Mesendoderm (in vitro differentiated cells): ENCODE data around the gene DIP2A.

ENCODE experiments used
- DNase-seq: peaks from one replicate; pipeline ENCODE4 v3.0.0; 2013
- H2AK5ac ChIP-seq: 2 replicates; pipeline ENCODE4 v1.6.1; 2013; ENCODE audit warnings: low read length, inconsistent platforms
- H2BK120ac ChIP-seq: 2 replicates; pipeline ENCODE4 v1.6.1; 2013; ENCODE audit warnings: low read depth, mild to moderate bottlenecking, low read length, moderate library complexity, mixed read lengths
- H2BK15ac ChIP-seq: replicated peaks from 2 replicates; pipeline ENCODE4 v1.6.1; 2013; ENCODE audit warnings: low read depth, mild to moderate bottlenecking, moderate library complexity
- H2BK5ac ChIP-seq: 2 replicates; pipeline ENCODE4 v1.6.1; 2013; ENCODE audit warnings: low read length, inconsistent platforms
- H3K18ac ChIP-seq: 2 replicates; pipeline ENCODE4 v1.6.1; 2013; ENCODE audit warnings: mild to moderate bottlenecking, low read length, mixed read lengths
- H3K23ac ChIP-seq: one replicate; pipeline ENCODE4 v1.6.1; 2013; ENCODE audit warnings: low read length
- H3K27ac ChIP-seq: 2 replicates; pipeline ENCODE4 v1.5.1; 2013; ENCODE audit warnings: low read depth, mild to moderate bottlenecking, inconsistent platforms, low read length, moderate library complexity
- H3K27me3 ChIP-seq: 2 replicates; pipeline ENCODE4 v1.6.1; 2013; ENCODE audit warnings: low read length, control low read depth, mild to moderate bottlenecking, inconsistent platforms; ENCODE audit not compliant: insufficient read depth, poor library complexity
- H3K36me3 ChIP-seq: 2 replicates; pipeline ENCODE4 v1.6.1; 2013; ENCODE audit warnings: low read length, inconsistent platforms; ENCODE audit not compliant: control insufficient read depth, insufficient read depth
- H3K4ac ChIP-seq: one replicate; pipeline ENCODE4 v1.6.1; 2013; ENCODE audit warnings: low read depth, mild to moderate bottlenecking, low read length, moderate library complexity
- H3K4me1 ChIP-seq: 2 replicates; pipeline ENCODE4 v1.6.1; 2013; ENCODE audit warnings: low read depth, low read length, inconsistent platforms; ENCODE audit not compliant: control insufficient read depth
- H3K4me2 ChIP-seq: 2 replicates; pipeline ENCODE4 v1.6.1; 2013; ENCODE audit warnings: low read length
- H3K4me3 ChIP-seq: 2 replicates; pipeline ENCODE4 v1.5.1; 2013; ENCODE audit warnings: mild to moderate bottlenecking, low read length
- H3K56ac ChIP-seq: one replicate; pipeline ENCODE4 v1.6.1; 2013; ENCODE audit warnings: low read length
- H3K79me1 ChIP-seq: 2 replicates; pipeline ENCODE4 v1.6.1; 2013; ENCODE audit warnings: low read length, inconsistent platforms
- H3K79me2 ChIP-seq: 2 replicates; pipeline ENCODE4 v1.6.1; 2013; ENCODE audit warnings: mild to moderate bottlenecking, low read length; ENCODE audit not compliant: control insufficient read depth, insufficient read depth
- H3K9ac ChIP-seq: 2 replicates; pipeline ENCODE4 v1.6.1; 2013; ENCODE audit warnings: low read length, inconsistent platforms
- H4K5ac ChIP-seq: one replicate; pipeline ENCODE4 v1.6.1; 2013; ENCODE audit warnings: low read length
- H4K8ac ChIP-seq: one replicate; pipeline ENCODE4 v1.6.1; 2013; ENCODE audit warnings: low read depth, mild to moderate bottlenecking, control low read depth, low read length, moderate library complexity
- WGBS: extraction: QIAGEN DNeasy Blood & Tissue Kit; methylation state at CpG from one replicate; pipeline ENCODE4 v1.1.7; 2013; ENCODE audit warnings: low lambda C conversion rate, missing lambda C conversion rate; ENCODE audit not compliant: insufficient coverage; ENCODE audit errors: extremely low coverage; 5-methylcytosine and 5-hydroxymethylcytosine counted together

Gene DIP2A

DNA sequence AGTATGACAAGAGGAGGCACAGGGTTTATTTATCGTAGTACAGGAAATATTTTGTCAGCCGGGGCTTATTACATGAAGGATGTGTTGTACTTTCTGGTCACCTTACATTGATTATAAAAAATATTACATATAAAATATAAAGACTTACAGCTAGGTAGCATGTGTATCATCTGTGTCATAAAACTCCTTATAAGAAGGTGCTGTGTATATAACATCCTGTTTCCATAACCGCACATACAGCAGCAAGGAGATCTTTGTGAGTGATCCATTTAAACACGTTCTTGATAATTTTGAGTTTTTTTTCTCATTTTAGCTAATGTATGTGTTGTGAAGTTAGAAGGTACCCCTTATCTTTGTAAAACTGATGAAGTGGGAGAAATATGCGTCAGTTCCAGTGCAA is 86.1 kb downstream of the DIP2A start:
- Histone ChIP-seq H2BK15ac (no peak overlapping the region), H3K56ac (no peak overlapping the region)

DNA sequence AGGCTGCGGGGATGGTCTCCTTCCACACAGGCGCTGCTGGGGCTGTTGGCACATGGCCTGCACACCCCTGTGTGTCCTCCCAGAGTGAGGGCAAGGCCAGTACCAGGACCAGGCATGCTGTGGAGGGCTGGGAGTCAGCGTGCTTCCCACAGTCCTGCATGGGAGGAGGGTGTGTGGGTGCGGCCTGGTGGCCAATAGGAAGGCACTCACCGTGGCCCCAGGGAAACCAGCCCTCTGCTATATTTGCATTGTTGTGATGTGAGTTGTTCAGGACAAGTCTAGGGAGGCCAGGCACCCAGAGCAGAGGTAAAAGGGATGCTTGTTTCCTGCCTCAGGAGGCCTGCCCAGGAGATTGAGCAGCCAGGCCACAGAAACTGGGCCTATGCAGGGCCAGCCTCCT is 86.7 kb downstream of the DIP2A start:
- Histone ChIP-seq H3K4me2 (no peak overlapping the region), H2AK5ac (no peak overlapping the region), H3K79me1 (no peaks in the 10 kb centered on the region), H3K4me1 (no peaks in the 10 kb centered on the region), H3K79me2 (no peaks in the 10 kb centered on the region), H4K8ac (no peak overlapping the region), H3K36me3 (peaks cover 7% of the 10 kb centered on the region), H3K9ac (no peak overlapping the region), H3K18ac (no peak overlapping the region), H2BK5ac (no peak overlapping the region), H3K27me3 (no peaks in the 10 kb centered on the region), H3K56ac (no peak overlapping the region), H2BK15ac (no peak overlapping the region), H3K27ac (no peak overlapping the region), H3K4me3 (no peak overlapping the region), H3K23ac (no peak overlapping the region), H2BK120ac (no peak overlapping the region), H4K5ac (no peak overlapping the region), H3K4ac (no peak overlapping the region)
- DNase-seq, result no peak
- WGBS, result no CpG with 5 or more reads among the region's 5 CpGs

More for the DNA sequence above, 86.1 kb downstream of the DIP2A start:
- H4K5ac ChIP-seq, result no peak overlapping the region
- no peak overlapping the region for H2AK5ac ChIP-seq
- no peak overlapping the region for H3K9ac ChIP-seq
- peaks cover 7% of the 10 kb centered on the region for H3K36me3 ChIP-seq
- H2BK5ac ChIP-seq, result no peak overlapping the region
- no peaks in the 10 kb centered on the region for H3K79me1 ChIP-seq
- no peaks in the 10 kb centered on the region for H3K27me3 ChIP-seq
- H3K4me1 ChIP-seq, result no peaks in the 10 kb centered on the region
- WGBS, result no CpG with 5 or more reads among the region's 5 CpGs
- no peak overlapping the region for H3K4me3 ChIP-seq
- DNase-seq, result no peak
- no peak overlapping the region for H3K18ac ChIP-seq
- no peak overlapping the region for H3K23ac ChIP-seq
- H2BK120ac ChIP-seq, result no peak overlapping the region
- no peak overlapping the region for H3K4ac ChIP-seq
- H3K79me2 ChIP-seq, result no peaks in the 10 kb centered on the region
- no peak overlapping the region for H3K4me2 ChIP-seq
- no peak overlapping the region for H3K27ac ChIP-seq
- H4K8ac ChIP-seq, result no peak overlapping the region

DNA sequence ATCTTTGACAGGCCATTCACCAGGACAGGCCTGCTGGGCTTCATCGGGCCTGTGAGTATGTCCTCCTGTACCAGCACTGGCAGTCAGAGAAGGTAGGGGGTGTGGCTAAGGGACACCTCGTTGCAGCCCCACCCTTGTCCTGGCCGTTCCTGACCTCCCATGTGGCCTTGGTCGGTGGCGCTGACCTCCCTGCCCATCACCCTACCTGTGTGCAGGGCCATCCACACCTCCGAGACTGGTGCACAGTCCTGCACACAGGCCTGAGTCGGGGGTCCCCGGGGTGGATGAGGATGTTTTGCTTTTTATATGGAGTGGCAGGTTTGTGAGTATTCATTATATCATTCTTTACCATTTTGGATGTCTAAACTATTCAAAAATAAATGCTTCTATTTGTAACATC is 87.2 kb downstream of the DIP2A start:
- no peak for DNase-seq
- Histone ChIP-seq H3K4me1 (no peaks in the 10 kb centered on the region), H3K23ac (no peak overlapping the region), H3K27me3 (no peaks in the 10 kb centered on the region), H3K56ac (no peak overlapping the region), H3K4me3 (no peak overlapping the region), H3K79me2 (no peaks in the 10 kb centered on the region), H4K5ac (no peak overlapping the region), H3K18ac (no peak overlapping the region), H2AK5ac (no peak overlapping the region), H3K79me1 (no peaks in the 10 kb centered on the region), H2BK15ac (no peak overlapping the region), H2BK120ac (no peak overlapping the region), H3K4ac (no peak overlapping the region), H3K27ac (no peak overlapping the region), H3K4me2 (no peak overlapping the region), H4K8ac (no peak overlapping the region), H2BK5ac (no peak overlapping the region), H3K36me3 (peaks cover 9% of the 10 kb centered on the region), H3K9ac (no peak overlapping the region)
- no CpG with 5 or more reads among the region's 8 CpGs for WGBS

DNA sequence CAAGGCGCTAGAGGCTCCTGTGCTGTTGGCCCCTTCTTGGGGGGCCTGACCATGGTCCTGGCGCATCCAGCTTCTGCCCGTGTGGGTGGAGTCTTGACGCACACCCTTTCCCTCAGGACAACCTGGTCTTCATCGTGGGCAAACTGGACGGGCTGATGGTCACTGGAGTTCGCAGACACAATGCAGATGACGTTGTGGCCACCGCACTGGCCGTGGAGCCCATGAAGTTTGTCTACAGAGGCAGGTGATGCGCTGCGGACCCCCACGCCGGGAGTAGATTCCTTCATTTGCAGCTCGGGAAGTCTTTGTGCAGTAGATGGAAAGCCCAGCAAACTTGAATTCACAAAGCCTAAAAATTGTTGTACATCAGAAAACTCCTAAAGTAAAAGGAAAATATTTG is 88.1 kb downstream of the DIP2A start:
- Histone ChIP-seq H3K4me2 (no peak overlapping the region), H3K79me2 (no peaks in the 10 kb centered on the region), H3K27me3 (no peaks in the 10 kb centered on the region), H3K79me1 (no peaks in the 10 kb centered on the region), H3K18ac (no peak overlapping the region), H3K4ac (no peak overlapping the region), H3K9ac (no peak overlapping the region), H3K27ac (peak overlapping the region; percentile 8), H3K4me1 (no peaks in the 10 kb centered on the region), H3K23ac (no peak overlapping the region), H2BK5ac (no peak overlapping the region), H3K4me3 (no peak overlapping the region), H3K36me3 (peaks cover 9% of the 10 kb centered on the region), H4K8ac (no peak overlapping the region), H2AK5ac (no peak overlapping the region), H2BK15ac (no peak overlapping the region), H3K56ac (no peak overlapping the region), H4K5ac (no peak overlapping the region), H2BK120ac (no peak overlapping the region)
- WGBS, result no CpG with 5 or more reads among the region's 15 CpGs
- DNase-seq, result no peak

DNA sequence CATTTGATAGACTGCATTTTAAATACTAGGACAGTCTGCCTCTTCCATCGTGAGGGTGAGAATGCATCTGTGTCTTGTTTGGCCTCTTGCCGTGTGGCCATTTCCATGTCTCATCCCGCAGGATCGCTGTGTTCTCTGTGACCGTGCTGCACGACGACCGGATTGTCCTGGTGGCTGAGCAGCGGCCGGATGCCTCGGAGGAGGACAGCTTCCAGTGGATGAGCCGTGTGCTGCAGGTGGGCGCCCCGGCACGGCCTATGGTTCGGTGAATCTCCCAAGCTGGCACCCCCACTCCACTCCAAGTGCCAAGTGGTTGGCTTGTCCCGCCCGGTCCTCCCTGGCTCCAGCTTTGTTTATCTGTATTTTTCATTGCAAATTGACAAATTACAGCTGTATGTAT is 91.0 kb downstream of the DIP2A start:
- Histone ChIP-seq H3K79me1 (no peaks in the 10 kb centered on the region), H2BK15ac (no peak overlapping the region), H3K4me2 (no peak overlapping the region), H4K8ac (no peak overlapping the region), H3K56ac (no peak overlapping the region), H3K27ac (no peak overlapping the region), H3K4me1 (no peaks in the 10 kb centered on the region), H3K18ac (no peak overlapping the region), H2AK5ac (no peak overlapping the region), H2BK120ac (no peak overlapping the region), H2BK5ac (no peak overlapping the region), H3K4me3 (no peak overlapping the region), H3K4ac (no peak overlapping the region), H3K27me3 (no peaks in the 10 kb centered on the region), H3K9ac (no peak overlapping the region), H3K79me2 (no peaks in the 10 kb centered on the region), H3K23ac (no peak overlapping the region), H3K36me3 (peaks cover 9% of the 10 kb centered on the region), H4K5ac (no peak overlapping the region)
- no CpG with 5 or more reads among the region's 18 CpGs for WGBS
- no peak for DNase-seq

DNA sequence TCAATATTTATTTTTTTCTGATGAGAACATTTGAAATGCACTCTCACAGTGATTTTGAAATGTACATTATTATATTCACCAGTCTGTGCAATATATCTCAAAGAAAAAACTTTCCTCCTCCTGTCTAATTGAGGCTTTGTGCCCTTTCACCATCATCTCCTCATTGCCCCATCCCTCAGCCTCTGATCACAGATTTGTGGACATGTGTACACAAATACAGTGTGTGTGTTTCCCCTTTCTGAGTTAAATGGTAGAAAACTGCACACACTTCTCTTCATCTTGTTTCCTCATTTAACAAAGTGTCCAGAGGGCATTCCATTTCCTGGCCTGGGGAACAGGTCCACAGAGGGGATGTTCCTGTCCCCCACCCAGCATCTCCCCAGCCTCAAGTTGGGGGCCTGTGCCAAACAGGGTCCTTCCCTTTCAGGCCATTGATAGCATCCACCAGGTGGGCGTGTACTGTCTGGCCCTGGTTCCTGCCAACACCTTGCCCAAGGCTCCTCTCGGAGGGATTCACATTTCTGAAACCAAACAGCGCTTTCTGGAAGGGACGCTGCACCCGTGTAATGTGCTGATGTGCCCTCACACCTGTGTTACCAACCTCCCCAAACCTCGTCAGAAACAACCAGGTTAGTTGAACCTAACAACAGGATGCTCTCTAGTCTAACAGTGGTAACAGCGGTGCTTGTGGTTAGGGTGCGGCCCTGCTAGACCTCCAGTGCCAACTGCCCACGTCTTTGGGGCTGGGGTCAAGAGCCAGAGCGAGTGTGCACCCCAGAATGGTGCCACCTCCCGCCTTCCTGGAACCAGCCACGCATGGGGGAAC is 91.6 kb downstream of the DIP2A start:
- H3K56ac ChIP-seq, result no peak overlapping the region
- peaks cover 10% of the 10 kb centered on the region for H3K36me3 ChIP-seq
- H3K4ac ChIP-seq, result no peak overlapping the region
- H2BK15ac ChIP-seq, result no peak overlapping the region
- H3K4me1 ChIP-seq, result no peaks in the 10 kb centered on the region
- H3K27me3 ChIP-seq, result no peaks in the 10 kb centered on the region
- H3K18ac ChIP-seq, result no peak overlapping the region
- H4K5ac ChIP-seq, result no peak overlapping the region
- H3K79me1 ChIP-seq, result no peaks in the 10 kb centered on the region
- no peak overlapping the region for H2BK120ac ChIP-seq
- H4K8ac ChIP-seq, result no peak overlapping the region
- H3K79me2 ChIP-seq, result no peaks in the 10 kb centered on the region
- no peak overlapping the region for H3K4me3 ChIP-seq
- WGBS, result no CpG with 5 or more reads among the region's 12 CpGs
- H3K9ac ChIP-seq, result no peak overlapping the region
- no peak overlapping the region for H3K23ac ChIP-seq
- no peak overlapping the region for H3K4me2 ChIP-seq
- H2AK5ac ChIP-seq, result no peak overlapping the region
- no peak for DNase-seq
- H3K27ac ChIP-seq, result no peak overlapping the region
- no peak overlapping the region for H2BK5ac ChIP-seq
